GM12891 (cell line): Measurements from ENCODE around the gene IFT25.

Source experiments
- DNase-seq: peaks from one replicate; pipeline ENCODE4 v3.0.0; 2011; ENCODE audit warnings: low spot score; ENCODE audit not compliant: insufficient read length
- FAIRE-seq: peaks from 2 replicates; lab custom pipeline; 2011; peaks lifted over from hg19 to GRCh38; lab: Jason Lieb, UNC
- PAX5 ChIP-seq: IDR thresholded peaks from 2 replicates; pipeline ENCODE4 v1.6.1; 2011; ENCODE audit warnings: low read length, moderate library complexity, mild to moderate bottlenecking; ENCODE audit not compliant: insufficient read depth, severe bottlenecking
- POLR2A ChIP-seq: IDR thresholded peaks from 2 replicates; pipeline ENCODE4 v1.6.1; 2011; ENCODE audit warnings: low read depth, low read length, control low read depth
- POLR2AphosphoS5 ChIP-seq: IDR thresholded peaks from 2 replicates; pipeline ENCODE4 v1.6.1; 2011; ENCODE audit warnings: low read depth, low read length, control low read depth
- POU2F2 ChIP-seq: IDR thresholded peaks from 2 replicates; pipeline ENCODE4 v1.6.1; 2011; ENCODE audit warnings: low read depth, mild to moderate bottlenecking, control low read depth, low read length, moderate library complexity
- SPI1 ChIP-seq: IDR thresholded peaks from 2 replicates; pipeline ENCODE4 v1.6.1; 2011; ENCODE audit warnings: low read depth, low read length, control low read depth
- TAF1 ChIP-seq: IDR thresholded peaks from 2 replicates; pipeline ENCODE4 v1.6.1; 2011; ENCODE audit warnings: low read depth, low read length, control low read depth

The IFT25 gene

DNA sequence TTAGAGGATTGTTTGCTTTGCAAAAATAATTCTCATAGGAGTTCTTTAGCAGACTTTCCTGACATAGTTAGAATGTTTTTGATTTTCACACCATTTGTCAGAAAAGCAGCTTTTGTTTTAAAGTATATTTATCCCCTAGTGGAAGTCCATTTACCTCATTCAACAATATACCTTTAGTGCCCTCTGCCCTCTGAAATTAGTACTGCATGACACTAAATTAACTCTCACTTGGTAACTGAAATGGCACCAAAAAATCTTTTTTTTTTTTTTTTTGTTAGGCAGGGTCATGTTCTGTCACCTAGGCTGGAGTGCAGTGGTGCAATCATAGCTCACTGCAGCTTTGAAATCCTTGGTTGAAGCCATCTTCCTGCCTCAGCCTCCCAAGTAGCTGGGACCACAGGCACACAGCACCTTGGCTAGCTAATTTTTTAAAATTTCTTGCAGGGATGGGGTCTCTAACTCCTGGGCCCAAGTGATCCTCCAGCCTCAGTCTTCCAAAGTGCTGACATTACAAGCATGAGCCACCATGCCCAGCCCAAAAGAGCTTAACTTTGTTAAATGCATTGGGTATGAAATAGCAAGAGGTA is 14.3 kb upstream of the IFT25 start:
- FAIRE-seq (no peak), DNase-seq (no peak)
- no peak for TF ChIP-seq TAF1
- TF ChIP-seq POLR2AphosphoS5, result no peak
- no peak for TF ChIP-seq PAX5
- no peak for TF ChIP-seq SPI1
- no peak for TF ChIP-seq POLR2A
- no peak for TF ChIP-seq POU2F2

DNA sequence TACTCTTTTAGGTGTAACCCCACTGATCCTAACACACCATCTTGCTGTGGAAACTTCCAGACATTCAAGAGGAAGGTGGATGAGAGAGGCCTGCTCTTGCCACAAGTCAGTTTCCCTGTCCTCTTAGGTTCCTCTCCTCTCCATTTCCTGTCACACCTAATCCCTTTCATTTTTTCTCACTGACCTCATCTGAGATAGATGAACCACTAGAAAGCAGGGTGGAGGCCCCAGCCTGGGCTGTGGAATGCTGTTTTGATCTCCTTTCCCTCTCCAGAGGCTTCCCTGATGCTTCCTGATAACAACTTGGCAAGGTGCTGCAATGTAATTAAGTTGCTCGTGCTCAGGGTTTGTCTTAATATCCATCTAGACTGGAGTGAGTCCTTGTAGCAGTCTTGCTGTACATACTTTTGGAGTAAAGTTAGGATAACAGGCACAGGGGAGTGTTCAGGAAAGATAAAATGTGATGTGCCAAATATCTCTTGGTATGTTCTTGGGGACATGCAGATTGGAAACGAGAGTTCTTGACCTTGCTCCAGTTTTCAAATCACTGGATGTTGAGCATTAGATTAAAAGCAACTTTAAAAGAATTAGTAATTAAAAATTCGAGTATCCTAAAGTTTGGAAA is 11.8 kb upstream of the IFT25 start:
- FAIRE-seq, result no peak
- DNase-seq, result no peak
- TF ChIP-seq POU2F2, result no peak
- TF ChIP-seq PAX5, result no peak
- TF ChIP-seq SPI1, result no peak
- no peak for TF ChIP-seq POLR2A
- no peak for TF ChIP-seq TAF1
- no peak for TF ChIP-seq POLR2AphosphoS5

DNA sequence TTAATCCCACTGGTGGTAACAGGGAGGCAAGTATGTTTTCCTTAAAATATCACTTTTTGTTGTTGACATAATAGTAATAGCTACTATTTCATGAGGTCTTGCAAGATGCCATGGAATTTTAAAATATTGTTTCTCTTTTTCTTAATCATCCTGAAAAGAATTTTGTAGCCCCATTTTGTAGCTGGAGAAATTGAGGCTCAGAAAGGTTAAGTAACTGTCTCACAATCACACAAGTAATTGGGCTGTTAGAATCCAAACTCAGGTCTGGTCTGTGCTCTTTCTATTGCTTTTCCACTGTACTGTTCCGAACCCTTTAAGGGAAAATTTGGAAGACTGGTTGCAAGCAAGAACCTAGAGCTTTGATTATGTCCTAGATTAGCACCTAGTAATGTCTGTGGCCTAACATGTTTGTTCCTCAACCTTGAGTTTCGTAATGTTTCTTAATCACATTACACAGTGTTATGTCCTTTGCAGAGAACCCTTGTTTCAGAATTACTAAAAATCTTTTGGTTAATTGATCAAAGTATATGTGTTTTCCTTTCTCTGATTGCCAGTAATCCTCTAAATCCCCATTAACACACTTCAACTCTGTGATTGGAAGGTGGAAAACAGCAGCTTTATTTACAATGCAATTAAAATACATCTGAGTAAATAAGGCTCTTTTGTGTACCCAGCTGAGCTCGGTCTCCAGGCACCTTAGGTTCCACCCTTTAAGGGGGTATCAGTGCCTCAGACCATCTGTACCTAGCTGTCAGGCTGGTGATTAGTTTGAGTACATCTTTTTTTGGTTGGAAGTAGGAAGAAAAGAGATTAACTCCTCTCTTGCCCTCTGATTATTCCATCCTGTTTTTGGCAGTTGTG is 11.0 kb upstream of the IFT25 start:
- no peak for FAIRE-seq
- no peak for DNase-seq
- TF ChIP-seq SPI1 (no peak), PAX5 (no peak), POLR2AphosphoS5 (no peak), POLR2A (no peak), POU2F2 (no peak), TAF1 (no peak)

DNA sequence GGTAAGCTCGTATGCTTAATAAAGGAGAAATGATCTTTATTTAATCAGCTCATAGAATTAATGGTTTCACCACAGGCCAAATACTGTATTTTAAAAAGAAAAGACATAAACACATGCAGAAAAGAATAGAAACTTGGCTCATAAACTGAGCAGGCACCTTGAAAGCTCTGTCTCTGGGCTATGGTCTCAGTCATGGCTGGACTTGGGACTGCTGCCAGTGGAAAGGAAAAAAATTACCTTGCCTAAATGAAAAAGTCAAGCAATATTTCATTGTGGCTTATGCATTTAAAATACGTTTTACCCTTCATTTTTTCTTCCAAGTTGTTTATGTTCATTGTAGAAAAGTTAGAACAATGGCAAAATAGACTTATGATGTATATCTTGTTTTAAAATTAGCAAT is 8.6 kb upstream of the IFT25 start:
- FAIRE-seq (no peak), DNase-seq (no peak)
- TF ChIP-seq TAF1, result no peak
- no peak for TF ChIP-seq PAX5
- TF ChIP-seq POLR2A, result no peak
- no peak for TF ChIP-seq SPI1
- no peak for TF ChIP-seq POU2F2
- TF ChIP-seq POLR2AphosphoS5, result no peak

DNA sequence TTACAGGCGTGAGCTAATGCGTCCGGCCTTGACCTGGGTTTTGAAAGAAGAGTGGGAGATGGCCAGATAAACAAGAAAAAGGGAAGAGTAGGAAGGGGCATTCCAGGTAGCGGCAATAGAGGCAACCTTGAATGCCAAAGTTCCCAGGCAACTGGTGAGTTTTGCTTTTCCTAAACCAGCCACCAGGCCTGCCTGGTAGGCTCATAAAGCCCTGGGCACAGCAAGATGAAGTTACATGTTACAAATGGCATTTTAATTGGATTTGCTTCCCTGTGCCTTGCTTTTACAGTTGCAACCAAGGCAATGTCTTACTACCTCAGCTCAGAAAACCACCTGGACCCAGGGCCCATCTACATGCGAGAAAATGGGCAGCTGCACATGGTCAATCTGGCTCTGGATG is 6.2 kb upstream of the IFT25 start:
- TF ChIP-seq TAF1 (no peak), POLR2AphosphoS5 (no peak)
- DNase-seq (no peak), FAIRE-seq (no peak)

DNA sequence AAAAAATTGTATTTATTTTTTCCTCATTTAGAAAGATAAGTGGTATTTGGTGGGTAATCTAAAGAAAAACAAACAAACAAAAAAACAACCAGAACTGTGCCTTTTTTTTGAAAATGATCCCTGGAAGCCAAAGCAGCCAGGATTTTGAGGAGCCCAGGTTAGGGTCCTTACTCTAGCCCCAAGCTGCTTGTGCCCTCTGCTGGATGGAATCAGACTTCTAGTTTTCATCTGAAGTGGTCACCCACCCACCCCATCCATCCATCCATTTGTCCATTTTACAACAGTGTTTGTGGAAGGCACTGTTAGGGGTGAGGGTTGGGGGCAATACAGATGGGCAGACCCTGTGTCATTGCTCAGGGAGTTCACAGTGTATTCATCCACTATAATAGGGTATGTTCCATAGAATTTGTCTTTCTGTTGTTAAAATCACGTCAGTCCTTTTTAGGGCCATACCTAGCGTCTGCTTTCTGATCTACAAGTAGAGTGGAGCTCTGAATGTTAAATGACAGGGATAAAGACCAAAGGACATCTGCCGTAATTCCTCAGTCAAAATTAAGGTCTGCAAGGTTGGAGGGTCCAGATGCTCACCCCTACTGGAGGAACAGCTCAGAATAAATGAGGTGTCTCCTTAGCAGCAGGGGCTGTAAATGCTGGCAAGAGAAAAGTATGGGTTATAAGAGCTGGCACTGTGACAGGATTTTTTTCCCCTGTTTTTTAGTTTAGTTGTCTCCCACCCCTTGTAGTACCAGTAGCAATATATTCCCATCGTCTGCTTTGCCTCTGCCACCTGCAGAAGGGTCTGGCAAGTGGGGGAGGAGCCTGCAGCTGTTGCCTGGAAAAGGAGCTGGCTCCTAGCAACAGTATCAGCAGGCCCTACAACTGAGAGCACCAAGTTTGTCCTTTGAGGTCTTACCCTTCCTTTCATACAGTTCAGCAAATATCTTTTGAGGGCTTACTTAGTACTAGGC is 3.8 kb upstream of the IFT25 start:
- no peak for TF ChIP-seq TAF1
- no peak for TF ChIP-seq PAX5
- TF ChIP-seq POLR2A, result no peak
- no peak for TF ChIP-seq SPI1
- no peak for TF ChIP-seq POLR2AphosphoS5
- TF ChIP-seq POU2F2, result no peak
- FAIRE-seq, result no peak
- no peak for DNase-seq

- FAIRE-seq (no peak), DNase-seq (no peak)
These were observed 2.8 kb upstream of the IFT25 start for GRCh38 chr1:53948291-53948690.

GRCh38 chr1:53947172-53947907 is 1.8 kb upstream of the IFT25 start:
- TF ChIP-seq POLR2AphosphoS5 (no peak), POU2F2 (no peak), PAX5 (no peak), POLR2A (no peak), SPI1 (no peak), TAF1 (no peak)
- FAIRE-seq, result no peak
- DNase-seq, result no peak

More at GRCh38 chr1:53948291-53948690, 2.8 kb upstream of the IFT25 start:
- TF ChIP-seq SPI1 (no peak), PAX5 (no peak), TAF1 (no peak), POLR2AphosphoS5 (no peak), POLR2A (no peak), POU2F2 (no peak)
